Activated CD4-positive, CD25-positive, alpha-beta regulatory T cell (primary cell): ENCODE data around the gene VPS52.

Source experiments
- DNase-seq, 4 experiments: peaks; one replicate each; lab custom pipeline; 2025; lab: John Stamatoyannopoulos, UW

VPS52 gene

DNA sequence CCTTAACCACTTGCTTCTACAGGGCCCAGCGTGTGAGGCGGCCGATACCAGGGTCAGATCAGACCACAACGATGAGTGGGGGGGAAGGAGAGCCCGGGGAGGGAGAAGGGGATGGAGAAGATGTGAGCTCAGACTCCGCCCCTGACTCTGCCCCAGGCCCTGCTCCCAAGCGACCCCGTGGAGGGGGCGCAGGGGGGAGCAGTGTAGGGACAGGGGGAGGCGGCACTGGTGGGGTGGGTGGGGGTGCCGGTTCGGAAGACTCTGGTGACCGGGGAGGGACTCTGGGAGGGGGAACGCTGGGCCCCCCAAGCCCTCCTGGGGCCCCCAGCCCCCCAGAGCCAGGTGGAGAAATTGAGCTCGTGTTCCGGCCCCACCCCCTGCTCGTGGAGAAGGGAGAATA, 60.5 kb downstream of the VPS52 start:
- no peak for DNase-seq

DNA sequence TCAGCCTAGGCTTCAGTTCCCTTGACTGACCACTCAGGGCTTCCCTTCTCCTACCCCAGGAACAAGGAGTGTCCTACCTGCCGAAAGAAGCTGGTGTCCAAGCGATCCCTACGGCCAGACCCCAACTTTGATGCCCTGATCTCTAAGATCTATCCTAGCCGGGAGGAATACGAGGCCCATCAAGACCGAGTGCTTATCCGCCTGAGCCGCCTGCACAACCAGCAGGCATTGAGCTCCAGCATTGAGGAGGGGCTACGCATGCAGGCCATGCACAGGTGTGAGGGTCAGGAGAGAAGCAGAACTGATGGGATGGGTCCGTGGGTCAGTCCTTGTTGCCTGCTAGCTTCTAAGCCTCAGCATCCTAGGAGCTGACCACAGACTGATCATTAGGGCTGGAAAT, 61.8 kb downstream of the VPS52 start:
- no peak for DNase-seq

DNA sequence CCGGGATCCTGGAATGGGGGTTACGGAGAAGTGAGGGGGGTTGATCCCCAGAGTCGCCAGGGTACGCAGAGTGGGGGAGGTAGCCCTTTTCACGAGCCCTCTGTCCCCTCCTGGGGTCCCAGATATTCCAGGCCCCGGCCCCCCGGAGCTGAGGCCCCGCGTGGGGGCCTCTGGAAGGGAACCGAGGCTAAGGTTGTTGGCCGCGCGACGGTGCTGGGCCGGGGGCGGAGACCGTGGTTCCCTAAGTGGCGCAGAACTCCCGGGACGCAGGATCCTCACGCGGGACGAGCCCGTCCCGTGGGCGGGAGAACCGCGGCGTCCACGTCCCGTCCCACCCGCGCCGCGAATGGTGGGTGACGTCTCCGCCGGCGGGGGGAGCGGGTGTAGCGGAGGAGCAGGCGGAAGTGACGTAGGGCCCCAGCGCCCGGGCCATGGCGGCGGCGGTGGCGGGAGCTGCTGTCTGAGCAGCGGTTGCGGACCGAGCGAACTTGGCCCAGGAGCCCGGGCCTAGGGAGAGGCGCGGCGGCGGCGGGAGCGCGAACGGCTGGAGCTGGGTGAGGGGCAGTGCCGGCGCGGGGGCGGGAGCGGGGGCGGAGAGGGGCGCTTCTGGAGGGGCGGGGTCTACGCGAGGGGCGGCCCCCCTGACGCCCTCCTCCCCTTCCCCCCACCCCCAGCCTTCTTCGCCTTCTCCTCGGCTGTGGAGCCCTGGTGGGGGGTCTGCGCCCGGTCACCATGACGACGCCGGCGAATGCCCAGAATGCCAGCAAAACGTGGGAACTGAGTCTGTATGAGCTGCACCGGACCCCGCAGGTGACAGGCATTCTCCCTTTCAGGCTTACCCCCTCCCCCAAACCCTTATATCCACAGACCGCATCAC, 63.3 kb downstream of the VPS52 start, which contains the start of gene RING1:
Gene RING1 (plus strand): TSS at position 410 of the 877 bp plus-strand sequence. CDS start 323 bp downstream, at position 733.
- DNase-seq: peak; percentile 71 to 86 (median 80)

DNA sequence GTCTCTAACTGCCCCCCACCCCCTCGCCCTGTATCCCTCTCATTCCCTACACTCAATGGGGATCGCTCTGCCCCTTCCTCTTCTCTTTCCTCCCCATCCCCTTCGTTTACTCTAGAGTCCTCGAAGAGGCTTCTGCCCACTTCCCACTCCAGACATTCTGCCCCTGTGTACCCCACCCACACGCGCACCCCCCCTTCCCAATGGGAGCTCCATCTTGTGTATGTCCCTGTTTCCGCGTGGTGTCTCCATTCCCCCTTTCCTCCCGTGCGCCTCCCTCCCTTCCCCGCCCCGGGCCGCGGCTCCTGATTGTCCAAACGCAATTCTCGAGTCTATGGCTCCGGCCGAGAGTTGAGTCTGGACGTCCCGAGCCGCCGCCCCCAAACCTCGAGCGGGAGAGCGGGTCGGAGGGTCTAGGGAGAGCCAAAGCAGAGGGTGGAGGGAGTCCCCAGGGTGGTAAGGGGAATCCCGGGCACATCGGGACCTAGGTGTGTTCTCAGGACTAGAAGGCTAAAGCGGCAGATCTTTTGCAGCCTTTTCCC, 64.1 kb downstream of the VPS52 start:
- no peak for DNase-seq

DNA sequence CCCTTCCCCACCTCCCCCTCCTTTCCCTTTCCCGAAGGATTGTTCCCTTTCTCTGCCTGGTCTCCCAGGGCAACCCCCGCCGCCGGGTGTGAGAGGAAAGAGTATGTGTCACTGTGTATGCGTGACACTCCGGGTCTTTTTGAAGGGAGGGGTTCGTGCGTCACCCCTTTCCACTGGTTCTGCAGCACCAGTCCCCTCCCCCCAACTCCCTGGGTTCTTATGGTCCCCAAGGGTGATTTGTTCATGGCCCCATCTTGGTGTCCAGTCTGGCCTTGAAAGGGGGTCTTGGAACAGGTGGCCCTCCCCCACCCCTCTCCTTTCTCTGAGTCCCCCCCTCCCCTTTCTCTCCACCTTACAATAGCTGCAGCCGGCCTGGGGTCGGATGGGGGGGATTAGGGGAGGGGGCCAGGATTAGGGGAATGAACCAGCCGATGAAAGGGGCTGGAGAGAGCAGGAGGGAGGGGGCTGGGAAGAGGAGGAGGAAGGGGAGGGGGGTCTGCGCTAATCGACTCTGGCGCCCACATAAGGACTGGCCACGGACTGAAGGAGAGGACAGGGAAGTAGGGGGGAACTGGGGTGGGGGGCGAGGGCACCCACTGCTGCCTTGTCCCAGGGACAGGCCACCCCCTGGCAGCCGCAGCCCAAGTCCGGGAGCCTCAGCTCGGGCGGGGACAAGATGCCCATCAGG, 64.7 kb downstream of the VPS52 start:
- no peak for DNase-seq

DNA sequence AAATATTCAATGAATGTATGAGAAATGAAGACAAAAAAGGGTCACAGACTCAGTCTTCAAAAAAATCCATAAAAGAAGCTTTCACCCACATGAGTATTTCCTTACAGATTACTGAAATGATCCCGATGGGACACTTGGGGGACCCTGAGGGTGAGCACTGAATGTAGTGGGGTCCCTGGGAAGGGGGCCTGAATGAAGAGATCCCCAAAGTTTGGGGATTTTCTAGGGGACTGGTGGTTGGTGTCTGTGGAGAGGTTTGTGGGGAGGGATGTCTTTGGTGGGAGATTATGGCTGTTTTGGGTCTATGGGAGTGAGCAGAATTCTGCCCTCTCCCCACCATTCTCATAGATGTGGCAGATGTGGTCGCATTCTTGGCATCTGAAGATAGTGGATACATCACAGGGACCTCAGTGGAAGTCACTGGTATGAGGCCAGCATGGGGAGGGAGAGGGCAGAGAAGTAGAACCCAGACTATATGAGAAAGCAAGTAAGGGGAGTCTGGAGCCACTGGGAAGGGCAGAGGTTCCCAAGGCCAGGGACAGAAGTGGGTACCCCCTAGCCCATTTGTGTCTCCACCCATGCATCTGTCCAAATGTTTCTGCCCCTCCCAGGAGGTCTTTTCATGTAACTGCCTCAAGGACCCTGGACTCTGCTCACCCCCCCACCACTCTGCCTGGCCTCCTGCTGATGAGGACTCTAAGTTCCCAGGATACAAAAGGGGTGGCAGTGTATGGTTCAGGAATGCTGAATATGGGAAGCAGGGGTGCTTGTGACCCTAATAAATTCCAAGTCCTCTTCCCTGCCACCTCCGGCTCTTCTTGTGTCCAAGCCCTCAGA, 65.4 kb downstream of the VPS52 start:
- no peak for DNase-seq

DNA sequence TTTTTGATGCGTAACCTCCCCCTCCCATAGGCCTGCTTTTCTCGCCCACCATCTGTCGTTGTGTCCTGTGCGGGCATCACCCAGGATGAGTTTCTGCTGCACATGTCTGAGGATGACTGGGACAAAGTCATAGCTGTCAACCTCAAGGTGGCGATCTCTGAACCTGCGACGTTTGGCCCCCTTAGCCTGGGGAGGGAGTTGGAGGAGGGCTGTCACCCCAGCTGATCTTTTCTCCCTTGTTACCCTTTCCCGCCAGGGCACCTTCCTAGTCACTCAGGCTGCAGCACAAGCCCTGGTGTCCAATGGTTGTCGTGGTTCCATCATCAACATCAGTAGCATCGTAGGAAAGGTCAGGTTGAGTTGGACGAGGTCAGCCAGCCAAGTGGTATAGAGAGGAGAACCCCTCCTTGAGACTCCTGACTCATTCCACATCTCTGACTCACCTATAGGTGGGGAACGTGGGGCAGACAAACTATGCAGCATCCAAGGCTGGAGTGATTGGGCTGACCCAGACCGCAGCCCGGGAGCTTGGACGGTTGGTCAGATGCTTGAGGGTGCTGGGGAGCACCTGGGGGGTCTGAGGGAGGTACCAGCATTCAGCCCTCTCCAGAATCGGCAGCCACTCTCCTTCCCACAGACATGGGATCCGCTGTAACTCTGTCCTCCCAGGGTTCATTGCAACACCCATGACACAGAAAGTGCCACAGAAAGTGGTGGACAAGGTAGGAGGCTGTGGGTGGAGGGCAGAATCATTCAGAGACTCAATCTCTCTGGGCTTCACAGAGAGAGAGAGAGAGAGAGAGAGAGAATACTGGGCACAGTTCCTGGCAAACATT, 66.3 kb downstream of the VPS52 start:
- DNase-seq: peak in 1 of 4 experiments; percentile 29

DNA sequence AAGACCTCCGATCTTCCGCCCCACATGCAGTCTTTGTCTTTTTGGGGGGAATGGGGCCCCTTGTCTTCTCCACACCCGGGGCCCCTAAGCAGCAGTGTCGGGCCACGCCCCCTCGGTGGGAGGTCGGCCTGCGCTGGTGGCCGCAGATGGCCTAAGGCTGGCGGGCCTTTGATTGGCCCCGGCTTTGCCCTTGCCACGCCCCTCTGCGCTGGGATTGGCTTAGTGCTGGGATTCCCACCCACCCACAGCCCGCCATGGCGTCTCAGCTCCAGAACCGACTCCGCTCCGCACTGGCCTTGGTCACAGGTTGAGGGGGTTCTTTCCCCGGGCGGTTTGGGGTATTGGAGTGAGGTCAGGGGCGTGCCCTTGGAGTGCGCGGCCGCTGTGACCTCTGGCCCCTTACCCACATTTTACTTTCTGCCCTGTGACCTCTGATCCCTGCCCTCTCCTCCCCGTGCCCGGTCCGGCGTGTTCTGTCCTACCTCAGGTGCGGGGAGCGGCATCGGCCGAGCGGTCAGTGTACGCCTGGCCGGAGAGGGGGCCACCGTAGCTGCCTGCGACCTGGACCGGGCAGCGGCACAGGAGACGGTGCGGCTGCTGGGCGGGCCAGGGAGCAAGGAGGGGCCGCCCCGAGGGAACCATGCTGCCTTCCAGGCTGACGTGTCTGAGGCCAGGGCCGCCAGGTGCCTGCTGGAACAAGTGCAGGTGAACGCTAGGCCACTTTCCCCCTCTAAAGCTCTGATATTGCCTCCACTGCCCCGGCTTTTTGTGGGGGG, 67.1 kb downstream of the VPS52 start, which contains the start of gene HSD17B8:
Gene HSD17B8 (plus strand): TSS at position 241 of the 776 bp plus-strand sequence. CDS start 14 bp downstream, at position 255.
- DNase-seq: peak; percentile 74 to 83 (median 80)

DNA sequence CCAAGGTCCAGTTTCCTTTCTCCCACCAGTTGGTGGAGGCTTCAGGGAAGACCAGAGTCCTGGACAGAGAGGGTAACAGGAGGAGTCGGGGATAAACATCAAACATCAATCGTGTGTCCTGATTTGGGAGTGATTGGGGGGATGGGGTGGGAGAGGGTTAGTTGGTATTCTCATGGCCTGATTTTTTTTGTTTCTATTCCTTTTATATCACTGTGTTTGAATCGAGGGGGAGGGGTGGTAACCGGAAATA, 67.6 kb downstream of the VPS52 start:
- DNase-seq: no peak

DNA sequence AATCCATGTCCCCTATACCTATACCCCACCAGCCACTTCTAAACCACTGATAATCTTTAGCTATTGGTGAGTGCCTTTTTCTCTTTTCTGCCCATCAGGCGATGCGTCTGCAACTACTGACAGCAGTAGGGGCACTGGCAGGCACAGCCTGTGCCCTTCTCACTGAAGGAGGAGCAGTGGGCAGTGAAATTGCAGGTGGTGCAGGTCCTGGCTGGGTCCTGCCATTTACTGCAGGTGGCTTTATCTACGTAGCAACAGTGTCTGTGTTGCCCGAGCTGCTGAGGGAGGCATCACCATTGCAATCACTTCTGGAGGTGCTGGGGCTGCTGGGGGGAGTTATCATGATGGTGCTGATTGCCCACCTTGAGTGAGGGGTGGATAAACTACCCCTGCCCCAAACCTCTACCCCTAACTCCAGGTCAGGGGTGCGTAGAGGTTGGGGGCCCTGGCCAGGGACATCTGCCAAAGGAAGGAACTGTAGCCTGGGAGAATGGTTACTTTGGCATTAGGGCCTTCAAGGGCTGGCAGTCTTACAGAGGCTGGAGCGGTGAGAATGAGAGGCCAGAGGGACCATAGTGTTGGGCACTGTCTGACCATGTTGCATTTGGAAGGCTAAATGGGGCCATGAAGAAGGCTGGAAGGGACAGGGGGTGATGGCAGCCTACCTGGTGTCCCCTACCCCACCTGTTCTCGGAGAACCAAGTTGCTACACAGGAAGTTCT, 68.1 kb downstream of the VPS52 start:
- DNase-seq: no peak

DNA sequence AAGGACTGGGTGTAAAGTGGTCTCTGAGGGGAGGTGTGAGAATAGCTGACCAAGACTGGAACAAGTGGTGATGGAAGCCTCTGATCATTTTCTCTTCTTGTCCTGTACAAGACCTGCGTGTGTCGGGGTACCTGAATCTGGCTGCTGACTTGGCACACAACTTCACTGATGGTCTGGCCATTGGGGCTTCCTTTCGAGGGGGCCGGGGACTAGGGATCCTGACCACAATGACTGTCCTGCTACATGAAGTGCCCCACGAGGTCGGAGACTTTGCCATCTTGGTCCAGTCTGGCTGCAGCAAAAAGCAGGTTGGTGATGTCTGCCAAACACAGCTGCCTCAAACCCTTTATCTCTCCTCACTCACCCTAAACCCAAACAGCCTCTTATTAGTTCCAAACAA, 68.9 kb downstream of the VPS52 start:
- DNase-seq: no peak

DNA sequence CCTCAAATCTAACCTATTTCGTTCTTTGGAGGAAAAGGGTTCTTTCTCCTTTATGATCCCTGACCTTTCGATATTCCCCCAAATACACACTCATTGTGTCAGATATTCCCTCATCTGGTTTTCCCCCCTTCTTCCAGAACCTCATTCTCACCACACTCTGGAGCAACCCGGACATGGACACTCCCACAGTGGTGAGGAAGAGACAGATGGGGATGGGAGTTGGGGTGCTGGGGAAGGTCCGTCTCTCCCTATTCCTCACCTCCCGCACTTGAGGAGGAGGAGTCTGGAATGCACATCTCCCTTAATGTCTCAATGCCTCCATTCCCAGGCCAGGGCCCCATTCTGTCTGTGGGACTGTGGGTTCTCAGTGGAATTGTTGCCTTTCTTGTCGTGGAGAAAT, 69.7 kb downstream of the VPS52 start:
- DNase-seq: no peak

DNA sequence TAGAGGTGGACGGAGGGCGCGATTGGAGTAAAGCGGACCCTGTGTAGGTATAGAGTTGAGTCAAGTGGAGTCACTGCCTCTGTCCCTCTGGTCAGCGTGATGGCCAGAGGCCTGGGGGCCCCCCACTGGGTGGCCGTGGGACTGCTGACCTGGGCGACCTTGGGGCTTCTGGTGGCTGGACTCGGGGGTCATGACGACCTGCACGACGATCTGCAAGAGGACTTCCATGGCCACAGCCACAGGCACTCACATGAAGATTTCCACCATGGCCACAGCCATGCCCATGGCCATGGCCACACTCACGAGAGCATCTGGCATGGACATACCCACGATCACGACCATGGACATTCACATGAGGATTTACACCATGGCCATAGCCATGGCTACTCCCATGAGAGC, 70.5 kb downstream of the VPS52 start:
- DNase-seq: no peak
